ENCODE measurements around the gene WDR37.

DNA sequence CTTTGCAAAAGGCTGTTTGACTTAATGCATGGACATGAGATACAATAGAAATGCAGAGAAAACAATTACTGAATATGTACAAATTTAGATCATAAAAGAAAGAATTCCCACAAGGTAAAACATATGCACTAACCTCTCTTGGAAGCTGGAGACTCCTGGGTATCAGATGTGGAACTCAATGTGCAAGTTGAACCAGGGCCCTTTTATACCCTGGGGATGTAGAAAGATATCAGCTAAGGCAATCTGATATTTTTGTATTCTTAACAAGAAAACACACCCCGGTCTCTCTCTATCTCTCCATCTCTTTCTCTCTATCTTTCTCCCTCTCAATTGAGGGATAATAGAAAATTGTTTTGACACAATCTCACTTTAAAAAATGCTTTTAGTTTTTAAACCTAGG is 30.5 kb upstream of the WDR37 start, which contains the start of gene IDI2:
- TF ChIP-seq, protein P1, sequence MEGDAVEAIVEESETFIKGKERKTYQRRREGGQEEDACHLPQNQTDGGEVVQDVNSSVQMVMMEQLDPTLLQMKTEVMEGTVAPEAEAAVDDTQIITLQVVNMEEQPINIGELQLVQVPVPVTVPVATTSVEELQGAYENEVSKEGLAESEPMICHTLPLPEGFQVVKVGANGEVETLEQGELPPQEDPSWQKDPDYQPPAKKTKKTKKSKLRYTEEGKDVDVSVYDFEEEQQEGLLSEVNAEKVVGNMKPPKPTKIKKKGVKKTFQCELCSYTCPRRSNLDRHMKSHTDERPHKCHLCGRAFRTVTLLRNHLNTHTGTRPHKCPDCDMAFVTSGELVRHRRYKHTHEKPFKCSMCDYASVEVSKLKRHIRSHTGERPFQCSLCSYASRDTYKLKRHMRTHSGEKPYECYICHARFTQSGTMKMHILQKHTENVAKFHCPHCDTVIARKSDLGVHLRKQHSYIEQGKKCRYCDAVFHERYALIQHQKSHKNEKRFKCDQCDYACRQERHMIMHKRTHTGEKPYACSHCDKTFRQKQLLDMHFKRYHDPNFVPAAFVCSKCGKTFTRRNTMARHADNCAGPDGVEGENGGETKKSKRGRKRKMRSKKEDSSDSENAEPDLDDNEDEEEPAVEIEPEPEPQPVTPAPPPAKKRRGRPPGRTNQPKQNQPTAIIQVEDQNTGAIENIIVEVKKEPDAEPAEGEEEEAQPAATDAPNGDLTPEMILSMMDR (IDR thresholded peaks at IDR 0.05; ENCODE audit: low read length), result no peak
- no peak for TF ChIP-seq EZH2 (IDR thresholded peaks at IDR 0.05; ENCODE audit: borderline replicate concordance, low read length)

Data from OCI-LY1 (cell line).